WTC11 (cell line): ENCODE measurements around the gene TTC33.

Experiments
- CTCF ChIP-seq: fragments of 200-600 bp; IDR thresholded peaks from 2 replicates; pipeline ENCODE4 v1.8.0; 2022; ENCODE audit warnings: antibody characterized with exemption
- ELF4 ChIP-seq: sonication (generic); formaldehyde crosslinking; IDR thresholded peaks from 2 replicates; pipeline ENCODE4 v1.8.1; 2022; ENCODE audit warnings: low read depth, mild to moderate bottlenecking, moderate library complexity, missing genetic modification reagents
- FOXP1 ChIP-seq: sonication (generic); formaldehyde crosslinking; IDR thresholded peaks from 2 replicates; pipeline ENCODE4 v1.8.0; 2022; ENCODE audit warnings: missing genetic modification reagents, mild to moderate bottlenecking, moderate library complexity, borderline replicate concordance
- KAT7 ChIP-seq: sonication (generic); formaldehyde crosslinking; IDR thresholded peaks from 2 replicates; pipeline ENCODE4 v1.8.1; 2023; ENCODE audit warnings: missing genetic modification reagents, mild to moderate bottlenecking, borderline replicate concordance
- TEAD4 ChIP-seq: sonication (generic); formaldehyde crosslinking; IDR thresholded peaks from 2 replicates; pipeline ENCODE4 v1.8.0; 2022; ENCODE audit warnings: mild to moderate bottlenecking, missing genetic modification reagents

DNA sequence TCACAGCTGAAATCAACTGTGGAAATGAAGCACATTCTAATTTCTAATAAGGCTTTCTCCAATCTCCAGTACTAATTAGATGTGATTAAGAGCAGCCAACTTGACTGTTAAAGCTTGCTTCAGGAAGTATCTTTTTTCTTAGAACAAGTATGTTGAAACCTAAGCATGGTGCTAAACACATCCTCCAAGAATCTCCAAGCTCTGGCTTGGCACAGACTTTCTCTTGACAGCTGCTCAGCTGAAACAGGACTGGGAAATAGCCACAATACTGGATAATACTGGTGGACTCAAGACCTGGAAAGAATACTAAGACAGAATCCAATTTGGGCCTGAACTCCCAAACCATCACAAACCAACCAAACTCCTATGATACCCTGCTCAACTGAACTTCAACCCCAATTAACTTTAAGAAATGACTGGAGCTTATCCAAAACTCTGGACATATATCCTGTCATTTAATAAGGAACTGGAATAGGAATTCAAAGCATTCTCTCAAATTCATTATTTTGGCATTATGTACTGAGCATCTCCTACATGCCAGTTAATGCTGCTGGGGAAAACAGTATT is 26.2 kb upstream of the TTC33 start:
- no peak for TF ChIP-seq CTCF
- TF ChIP-seq FOXP1 (CRISPR knock-in tag) = no peak
- TF ChIP-seq TEAD4 (CRISPR knock-in tag) = no peak
- TF ChIP-seq KAT7 (CRISPR knock-in tag) = no peak
- TF ChIP-seq ELF4 = no peak
